SK-MEL-5 (cell line): Measurements from ENCODE around the gene COLGALT1. TPM values are rescaled to one million over a fixed set of nuclear protein-coding genes. Genes with fewer than 3 reads are reported as not detected.
A peak's percentile ranks its signal among the peaks of the same experiment; 100 is the strongest.
"Not testable (repeated sequence)": the region's sequence is repeated elsewhere in the genome, so short reads cannot be mapped to it uniquely, and the experiment has no call there.

Experiments
- DNase-seq: peaks from one replicate; pipeline ENCODE4 v3.0.0-alpha.2; 2016; ENCODE audit warnings: low read depth, low spot score
- in situ Hi-C: cut with HindIII; loops from 2 replicates; pipeline ENCODE4 v1.10.0; 2016; ENCODE audit warnings: low sequenced_read_pairs, high pct_unique_total_duplicates, low pct_unique_long_range_greater_than_20kb
- total RNA-seq: library from RNA; depleted of rRNA; stranded (reverse); fragments of >200 nt; shearing (Covaris generic); gene quantifications from 2 replicates; pipeline ENCODE4 v1.2.3, GENCODE V29; 2014

The COLGALT1 gene
- total RNA-seq, 1 experiment from 2014 or later, result 85.1 TPM

DNA sequence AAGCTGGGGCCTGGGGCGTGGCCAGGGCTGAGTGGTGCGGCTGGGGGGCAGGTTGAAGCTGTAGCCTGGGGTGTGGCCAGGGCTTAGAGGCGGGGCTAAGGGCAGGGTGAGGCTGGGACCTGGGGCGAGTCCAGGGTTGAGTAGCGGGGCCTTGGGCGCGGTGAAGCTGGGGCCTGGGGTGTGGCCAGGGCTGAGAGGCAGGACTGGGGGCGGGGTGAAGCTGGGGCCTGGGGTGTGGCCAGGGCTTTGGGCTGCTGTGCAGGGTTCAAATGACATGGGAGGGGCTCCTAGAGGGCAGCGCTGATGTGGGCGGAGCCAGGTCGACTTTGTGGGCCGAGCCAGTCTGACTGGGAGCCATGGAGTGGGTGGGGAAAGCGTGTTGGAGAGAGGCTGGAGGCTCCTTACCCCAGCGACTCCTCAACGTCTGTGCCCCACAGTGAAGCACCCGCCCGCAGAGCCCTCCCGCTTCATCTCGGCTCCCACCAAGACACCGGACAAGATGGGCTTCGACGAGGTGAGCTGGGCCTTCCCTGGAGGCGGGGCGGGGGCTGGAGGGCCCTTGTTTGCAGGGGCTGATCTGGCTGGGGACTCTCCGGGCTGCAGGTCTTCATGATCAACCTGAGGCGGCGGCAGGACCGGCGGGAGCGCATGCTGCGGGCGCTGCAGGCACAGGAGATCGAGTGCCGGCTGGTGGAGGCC lies 21.5 kb downstream of the COLGALT1 start:
- peak; percentile 71 for DNase-seq
- in situ Hi-C loops, result no loop called here

DNA sequence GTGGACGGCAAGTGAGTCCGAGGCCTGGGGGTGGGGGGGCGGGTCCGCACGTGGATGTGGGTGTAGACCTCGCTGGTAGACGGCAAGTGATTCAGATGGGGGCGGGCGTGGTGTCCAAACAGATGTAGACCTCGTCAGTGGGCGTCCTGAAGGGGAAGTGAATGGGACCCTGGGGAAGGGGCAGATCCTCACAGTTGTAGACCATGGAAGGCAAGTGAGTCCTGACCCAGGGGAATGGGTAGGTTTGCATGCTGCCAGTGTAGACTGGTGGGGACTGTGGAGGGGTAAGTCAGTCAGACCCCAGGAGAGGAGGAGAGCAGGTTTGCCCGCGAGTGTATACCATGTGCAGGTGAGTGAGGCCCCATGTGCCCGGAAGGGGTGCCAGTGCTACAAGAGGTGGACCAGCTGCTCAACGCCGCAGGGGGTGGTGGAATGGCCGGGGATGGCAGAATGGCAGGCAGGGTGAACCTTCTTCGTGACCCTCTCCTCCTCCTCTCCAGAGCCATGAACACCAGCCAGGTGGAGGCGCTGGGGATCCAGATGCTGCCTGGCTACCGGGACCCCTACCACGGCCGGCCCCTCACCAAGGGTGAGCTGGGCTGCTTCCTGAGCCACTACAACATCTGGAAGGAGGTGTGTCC lies 22.1 kb downstream of the COLGALT1 start:
- in situ Hi-C loops, result no loop called here
- no peak for DNase-seq

DNA sequence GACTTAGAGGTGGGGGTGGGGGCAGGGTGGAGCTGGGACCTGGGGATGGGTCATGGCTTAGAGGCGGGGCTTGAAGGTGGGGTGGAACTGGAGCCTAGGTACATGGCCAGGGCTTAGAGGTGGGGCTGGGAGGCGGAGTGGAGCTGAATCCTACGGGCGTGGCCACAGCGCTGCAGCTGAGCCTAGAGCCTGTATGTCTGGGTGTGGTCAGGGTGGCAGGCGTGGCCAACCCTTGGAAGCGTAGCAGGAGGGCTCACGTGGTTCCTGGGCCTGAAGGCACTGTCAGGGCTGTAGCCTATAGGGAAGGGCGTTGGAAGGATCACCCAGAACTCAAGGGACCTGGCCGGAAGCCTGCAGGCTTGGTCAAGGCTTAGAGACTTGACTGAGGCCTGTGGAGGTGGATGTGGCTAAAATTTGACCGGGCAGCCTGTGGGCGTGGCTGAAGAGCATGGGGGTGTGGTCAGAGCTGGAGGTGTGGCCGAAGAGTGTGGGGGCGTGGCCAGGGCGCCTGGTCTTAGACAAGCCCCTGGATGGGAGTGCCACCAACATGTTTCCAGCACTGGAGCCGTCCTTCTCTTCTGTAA lies 24.3 kb downstream of the COLGALT1 start:
- in situ Hi-C loops, result no loop called here

DNA sequence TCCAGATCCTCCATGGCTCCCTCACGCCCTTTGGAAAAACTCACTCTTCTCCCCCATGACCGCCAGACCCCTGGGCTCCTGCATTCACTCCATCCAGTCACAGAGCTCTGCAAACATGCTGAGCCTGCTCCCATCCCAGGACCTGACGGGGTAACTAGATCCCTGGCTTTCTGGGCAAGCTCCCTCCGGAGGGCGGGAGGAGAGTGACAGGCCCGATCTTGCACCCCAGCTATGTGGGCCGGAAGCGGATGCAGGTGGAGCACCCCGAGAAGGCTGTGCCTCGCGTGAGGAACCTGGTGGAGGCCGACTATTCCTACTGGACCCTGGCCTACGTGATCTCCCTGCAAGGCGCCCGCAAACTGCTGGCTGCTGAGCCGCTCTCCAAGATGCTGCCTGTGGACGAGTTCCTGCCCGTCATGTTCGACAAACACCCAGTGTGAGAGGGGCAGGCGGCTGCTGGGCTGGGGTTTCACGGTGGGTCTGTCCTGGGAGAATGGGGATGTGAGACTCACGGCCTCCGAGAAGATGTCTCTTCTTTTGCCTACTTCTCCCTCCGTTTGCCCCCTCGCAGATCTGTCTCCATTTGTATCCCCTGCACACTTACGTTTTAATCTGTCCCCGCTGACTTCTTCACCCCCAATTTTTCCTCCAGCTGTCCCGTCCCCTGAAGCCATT lies 25.2 kb downstream of the COLGALT1 start:
- DNase-seq, result no peak
- in situ Hi-C loops, result no loop called here

More for the DNA sequence above, 24.3 kb downstream of the COLGALT1 start:
- peak; percentile 94 for DNase-seq

DNA sequence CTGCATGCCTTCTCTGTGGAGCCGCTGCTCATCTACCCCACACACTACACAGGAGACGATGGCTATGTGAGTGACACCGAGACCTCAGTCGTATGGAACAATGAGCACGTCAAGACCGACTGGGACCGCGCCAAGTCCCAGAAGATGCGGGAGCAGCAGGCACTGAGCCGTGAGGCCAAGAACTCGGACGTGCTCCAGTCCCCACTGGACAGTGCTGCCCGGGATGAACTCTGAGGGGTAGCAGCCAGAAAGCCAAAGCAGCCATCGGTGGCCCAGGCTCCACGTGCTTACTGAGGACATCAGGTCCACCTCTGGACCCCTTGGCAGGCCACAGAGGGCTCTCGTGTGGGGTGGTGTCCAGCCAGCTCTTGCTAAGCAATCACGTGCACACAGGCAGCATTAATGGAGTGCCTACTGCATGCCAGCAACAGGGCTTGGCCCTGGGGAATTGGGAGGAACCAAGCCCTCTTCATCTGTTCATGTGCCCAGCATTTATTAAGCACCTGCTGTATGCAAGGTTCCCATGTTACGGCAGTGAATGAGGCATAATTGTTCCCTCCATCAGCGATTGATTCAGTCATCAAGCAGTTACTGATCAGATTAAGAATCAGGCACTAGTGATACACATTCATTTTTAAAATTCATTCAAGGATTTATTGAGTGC lies 25.9 kb downstream of the COLGALT1 start:
- DNase-seq, result no peak
- in situ Hi-C loops, result no loop called here

DNA sequence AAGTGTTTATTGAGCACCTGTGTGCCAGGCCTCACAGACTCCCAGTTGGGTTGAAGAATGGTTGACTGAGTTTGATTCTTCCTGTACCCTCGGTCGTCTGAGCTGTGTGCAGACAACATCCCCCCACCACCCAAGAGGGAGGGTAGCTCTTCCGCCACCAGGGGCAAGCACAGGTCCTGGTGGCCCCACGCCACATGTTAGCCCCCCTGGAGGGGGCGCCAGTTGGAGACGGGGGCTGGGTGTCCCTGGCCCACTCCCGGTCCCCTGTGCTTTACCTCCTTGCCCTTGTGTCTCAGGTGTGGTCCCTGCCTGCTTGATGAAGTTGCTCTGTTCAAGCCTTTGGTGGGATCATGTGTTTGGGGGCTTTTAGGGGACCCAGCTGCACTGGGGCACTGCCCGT lies 27.2 kb downstream of the COLGALT1 start:
- no peak for DNase-seq
- in situ Hi-C loops, result no loop called here

DNA sequence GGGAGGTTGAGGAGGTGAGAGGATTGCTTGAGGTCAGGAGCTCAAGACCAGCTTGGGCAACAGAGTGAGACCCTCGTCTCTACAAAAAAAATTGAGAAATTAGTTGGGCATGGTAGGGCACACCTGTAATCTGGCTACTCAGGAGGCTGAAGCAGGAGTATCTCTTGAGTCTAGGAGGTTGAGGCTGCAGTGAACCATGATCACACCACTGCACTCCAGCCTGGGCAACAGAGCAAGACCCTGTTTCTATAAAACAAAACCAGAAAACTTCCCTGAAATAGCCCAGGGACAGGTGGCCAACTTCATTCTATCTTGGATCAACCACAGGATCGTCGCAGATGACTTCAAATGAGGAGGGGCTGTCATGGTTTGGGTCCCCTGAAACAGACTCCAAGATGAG lies 28.7 kb downstream of the COLGALT1 start:
- in situ Hi-C loops, result no loop called here
- no peak for DNase-seq

DNA sequence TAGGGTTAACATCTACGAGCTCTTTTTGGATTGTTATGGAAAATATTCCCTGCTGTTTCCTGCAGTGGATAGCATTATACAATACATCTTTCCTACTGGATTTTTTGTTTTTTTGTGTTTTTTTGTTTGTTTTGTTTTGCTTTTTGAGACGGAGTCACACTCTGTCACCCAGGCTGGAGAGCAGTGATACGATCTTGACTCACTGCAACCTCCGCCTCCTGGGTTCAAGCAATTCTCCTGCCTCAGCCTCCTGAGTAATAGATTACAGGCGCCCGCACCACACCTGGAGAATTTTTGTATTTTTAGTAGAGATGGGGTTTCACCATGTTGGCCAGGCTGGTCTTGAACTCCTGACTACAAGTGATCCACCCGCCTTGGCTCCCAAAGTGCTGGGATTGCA lies 29.9 kb downstream of the COLGALT1 start:
- DNase-seq, in situ Hi-C loops: not testable (repeated sequence)

DNA sequence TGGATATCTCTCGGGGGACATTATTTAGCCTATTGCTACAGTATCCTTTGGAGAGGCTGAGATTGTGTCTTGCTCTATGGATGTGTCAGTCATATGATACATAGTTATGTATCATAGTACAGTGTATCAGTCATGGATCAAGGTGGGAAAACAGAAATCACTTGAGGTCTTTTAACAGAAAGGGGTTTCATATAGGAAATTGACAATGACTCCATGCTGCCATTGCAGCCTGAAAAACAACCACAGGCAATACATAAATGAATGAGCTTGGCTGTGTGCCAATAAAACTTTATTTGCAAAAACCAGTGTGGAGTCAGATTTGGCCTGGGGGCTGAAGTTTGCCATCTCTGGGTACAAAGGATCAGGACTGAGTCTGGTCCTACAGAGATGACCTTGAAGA lies 35.4 kb downstream of the COLGALT1 start:
- no peak for DNase-seq
- in situ Hi-C loops, result no loop called here

DNA sequence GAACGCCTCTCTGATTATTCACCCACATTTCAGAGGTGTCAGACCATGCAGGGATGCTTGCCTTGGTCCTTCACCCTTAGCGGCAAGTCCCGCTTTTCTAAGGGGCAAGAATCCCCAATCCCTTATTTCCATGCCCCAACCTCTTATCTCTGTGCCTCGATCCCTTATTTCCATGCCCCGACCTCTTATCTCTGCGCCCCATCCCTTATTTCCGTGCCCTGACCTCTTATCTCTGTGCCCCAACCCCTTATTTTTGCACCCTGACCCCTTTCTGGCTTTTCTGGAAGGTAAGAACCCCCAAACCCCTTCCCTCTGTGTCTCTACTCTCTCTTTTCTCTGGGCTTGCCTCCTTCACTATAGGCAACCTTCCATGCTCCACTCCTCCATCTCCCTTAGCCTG lies 38.8 kb downstream of the COLGALT1 start:
- DNase-seq, in situ Hi-C loops: not testable (repeated sequence)

DNA sequence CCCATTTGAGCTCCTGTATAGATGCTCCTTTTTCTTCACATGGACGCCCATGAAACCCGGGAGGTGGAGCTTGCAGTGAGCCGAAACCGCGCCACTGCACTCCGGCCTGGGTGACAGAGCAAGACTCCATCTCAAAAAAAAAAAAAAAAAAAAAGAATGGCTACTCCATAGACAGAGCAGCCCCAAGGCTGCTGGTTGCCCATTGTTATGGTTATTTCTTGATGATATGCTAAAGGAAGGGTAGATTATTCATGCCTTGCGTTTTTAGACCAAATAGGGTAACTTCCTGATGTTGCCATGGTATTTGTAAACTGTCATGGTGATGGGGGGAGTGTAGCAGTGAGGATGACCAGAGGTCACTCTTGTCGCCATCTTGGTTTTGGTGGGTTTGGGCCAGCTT lies 42.6 kb downstream of the COLGALT1 start:
- DNase-seq, in situ Hi-C loops: not testable (repeated sequence)

DNA sequence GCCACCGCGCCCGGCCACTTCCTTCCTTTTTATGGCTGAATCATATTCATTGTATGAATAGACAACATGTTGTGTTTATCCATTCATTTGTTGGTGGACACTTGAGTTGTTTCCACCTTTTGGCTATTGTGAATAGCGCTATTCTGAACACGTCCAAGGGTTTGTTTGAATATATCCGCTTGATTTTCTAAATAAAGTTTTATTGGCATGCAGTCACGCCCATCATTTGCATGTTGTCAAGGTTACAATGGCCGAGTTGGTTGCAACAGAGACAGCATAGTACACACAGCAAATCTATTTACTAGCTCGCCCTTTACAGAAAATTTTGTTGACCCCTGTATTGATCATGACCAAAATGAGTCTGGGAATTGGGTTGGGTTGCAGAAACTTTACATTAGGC lies 43.5 kb downstream of the COLGALT1 start:
- no peak for DNase-seq
- in situ Hi-C loops, result no loop called here

DNA sequence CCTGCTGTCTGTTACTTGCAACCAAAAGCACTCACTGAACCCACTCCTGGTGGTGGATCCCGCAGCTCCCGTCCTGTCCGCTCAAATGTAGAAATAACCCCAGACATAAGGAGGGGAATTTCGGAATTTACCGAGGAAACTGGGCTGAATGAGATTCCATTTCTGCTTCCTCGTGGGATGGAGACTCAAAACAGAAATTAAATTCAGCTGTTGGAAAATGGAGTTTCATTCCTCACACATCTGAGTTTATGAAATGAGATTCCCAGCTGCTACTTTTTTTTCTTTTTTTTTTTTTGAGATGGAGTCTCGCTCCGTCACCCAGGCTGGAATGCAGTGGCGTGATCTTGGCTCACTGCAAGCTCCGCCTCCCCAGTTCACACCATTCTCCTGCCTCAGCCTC lies 44.3 kb downstream of the COLGALT1 start:
- DNase-seq, result no peak
- in situ Hi-C loops, result no loop called here

DNA sequence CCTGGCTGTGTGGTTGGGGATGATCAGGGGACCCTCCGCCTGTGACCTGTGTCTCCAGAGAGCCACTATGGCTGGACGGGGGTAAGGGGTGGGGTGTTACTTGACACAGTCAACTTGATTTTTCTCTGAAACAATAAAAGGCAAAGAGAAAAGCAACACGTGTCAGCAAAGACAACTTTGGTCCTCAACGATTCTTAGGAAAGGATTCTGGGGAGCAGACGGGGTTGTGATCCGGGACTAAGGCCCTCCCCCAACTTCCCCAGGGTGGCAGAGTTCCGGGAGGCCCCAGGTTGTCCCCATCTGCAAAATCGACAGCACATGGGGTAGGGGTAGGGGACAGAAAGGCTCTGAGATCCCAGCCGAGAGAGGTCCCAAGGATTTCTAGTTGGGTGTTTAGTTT lies 46.2 kb downstream of the COLGALT1 start:
- DNase-seq, result no peak
- in situ Hi-C loops, result no loop called here

DNA sequence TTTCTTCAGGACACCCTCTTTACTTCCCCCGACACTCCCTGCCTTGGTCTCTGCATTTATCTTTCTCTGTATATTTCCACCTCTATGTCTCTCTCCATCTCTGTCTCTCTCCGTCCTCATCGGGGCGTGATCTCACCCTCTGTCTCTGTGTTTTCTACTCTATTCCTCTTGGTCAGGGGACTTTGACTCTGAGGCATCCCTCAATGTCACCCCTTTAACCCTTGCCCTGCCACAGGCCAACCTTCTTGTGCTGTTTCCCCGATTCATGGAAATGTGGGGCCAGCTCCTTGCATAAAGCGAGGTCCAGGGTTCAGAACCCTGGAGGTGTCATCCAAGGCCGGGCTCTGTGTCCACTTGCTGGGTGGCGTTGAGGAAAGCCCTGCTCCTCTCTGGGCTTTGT lies 46.8 kb downstream of the COLGALT1 start:
- no peak for DNase-seq
- in situ Hi-C loops, result no loop called here

DNA sequence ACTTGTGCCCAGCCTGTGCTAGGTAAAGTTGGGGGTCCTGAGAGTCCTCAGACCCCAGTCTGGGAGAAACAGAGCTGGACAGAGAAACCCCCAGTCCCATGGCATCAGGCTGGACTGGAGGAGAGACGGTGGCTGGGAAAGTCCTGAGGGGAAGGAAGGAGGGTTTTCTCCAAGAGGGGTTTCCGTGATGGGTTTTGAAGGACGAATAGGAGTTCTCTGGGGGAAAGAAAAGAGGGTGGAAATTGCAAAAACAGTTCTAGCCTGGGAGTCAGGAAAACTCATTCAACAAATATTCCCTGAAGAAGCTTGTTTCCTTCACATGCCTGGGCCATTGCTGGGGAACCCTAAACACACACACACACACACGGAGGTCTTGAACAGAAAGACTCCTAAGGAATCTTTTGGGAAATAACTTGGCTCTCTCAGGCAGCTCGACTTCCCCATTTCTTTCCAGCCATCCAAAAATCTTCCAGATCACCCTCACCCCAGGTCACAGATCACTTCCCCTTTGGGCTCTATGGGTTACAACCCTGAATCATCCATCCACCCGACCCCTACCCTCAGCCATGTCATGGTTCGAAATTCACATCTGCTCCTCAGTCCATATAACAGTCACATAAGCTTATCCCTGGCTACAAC lies 47.5 kb downstream of the COLGALT1 start:
- DNase-seq, result no peak
- in situ Hi-C loops, result no loop called here

DNA sequence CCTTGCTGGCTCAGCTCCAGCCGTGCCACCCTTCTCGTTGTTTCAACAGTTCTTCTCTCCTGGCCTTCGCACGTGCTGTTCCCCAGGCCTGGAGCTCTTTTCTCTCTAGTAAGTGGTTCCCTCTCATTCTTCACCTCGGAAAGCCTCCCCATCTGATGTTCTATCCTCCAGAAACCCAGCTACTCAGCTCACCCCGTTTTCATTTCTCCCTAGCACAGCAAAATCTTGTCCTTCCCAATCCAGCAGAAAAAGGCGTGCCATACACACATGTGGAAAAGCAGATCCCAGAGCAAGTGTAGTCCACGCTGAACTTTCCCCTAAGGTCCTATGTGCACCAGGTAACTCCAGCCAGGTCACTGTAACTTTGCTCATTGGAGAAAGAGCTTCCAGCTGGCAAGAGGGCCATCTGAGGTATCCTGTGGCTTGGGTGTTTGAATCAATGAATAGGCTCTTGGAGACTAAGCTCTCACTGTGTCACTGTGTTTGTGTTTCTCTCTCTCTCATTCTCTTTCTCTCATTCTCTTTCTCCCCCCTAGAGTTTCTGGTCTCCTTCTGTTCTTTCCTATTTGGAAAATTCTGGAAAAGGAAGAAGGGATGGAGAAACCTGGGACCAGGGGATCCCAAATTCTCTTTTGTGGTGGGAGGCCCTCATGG lies 49.0 kb downstream of the COLGALT1 start:
- in situ Hi-C loops, result no loop called here
- no peak for DNase-seq
